IMR-90 (cell line): ENCODE results near the gene TNFAIP8. TPM values are rescaled to one million over a fixed set of nuclear protein-coding genes. Genes with fewer than 3 reads are reported as not detected.

Experiments used
- ATAC-seq: fragments of 200-7000 bp; cut with Tn5 transposase; 2 replicates; pipeline ENCODE4 v1.9.1; 2020; ENCODE audit warnings: low read depth, mild to moderate bottlenecking, moderate library complexity
- BruUV-seq: library from RNA; stranded (reverse); fragments of 400-500 nt; replicated peaks from 2 replicates; lab custom pipeline; 2021; lab: Mats Ljungman, UMichigan
- CTCF ChIA-PET: fragments of 300-600 bp; formaldehyde crosslinking; extraction: SDS; loops from one replicate; lab custom pipeline; 2021; ENCODE audit warnings: antibody characterized with exemption; lab: Yijun Ruan, JAX
- POLR2A ChIA-PET: fragments of 300-600 bp; sonication (Branson Sonifier 250); formaldehyde crosslinking; loops from one replicate; lab custom pipeline; 2022; ENCODE audit warnings: antibody characterized with exemption; ENCODE audit not compliant: unreplicated experiment; lab: Charles Lee
- DNase-seq: peaks from one replicate; pipeline ENCODE4 v3.0.0; 2013
- H2AFZ ChIP-seq: replicated peaks from 2 replicates; pipeline ENCODE3; 2013; ENCODE audit warnings: low read length, mild to moderate bottlenecking; ENCODE audit not compliant: poor library complexity
- H2AK5ac ChIP-seq: 2 replicates; pipeline ENCODE4 v1.6.1; 2013; ENCODE audit warnings: low read depth, low read length, inconsistent platforms
- H2AK9ac ChIP-seq: replicated peaks from 2 replicates; pipeline ENCODE3; 2013; ENCODE audit warnings: mild to moderate bottlenecking, low read depth, low read length, moderate library complexity; ENCODE audit not compliant: poor library complexity
- H2BK120ac ChIP-seq: 2 replicates; pipeline ENCODE4 v1.6.1; 2013; ENCODE audit warnings: low read depth, low read length, inconsistent platforms
- H2BK15ac ChIP-seq: 3 replicates; pipeline ENCODE4 v1.6.1; 2013; ENCODE audit warnings: low read depth, low read length, inconsistent platforms
- H2BK20ac ChIP-seq: 2 replicates; pipeline ENCODE4 v1.6.1; 2013; ENCODE audit warnings: low read depth, mild to moderate bottlenecking, inconsistent platforms, low read length, moderate library complexity
- H2BK5ac ChIP-seq: 2 replicates; pipeline ENCODE4 v1.6.1; 2013; ENCODE audit warnings: mild to moderate bottlenecking, low read depth, low read length, inconsistent platforms; ENCODE audit not compliant: poor library complexity, severe bottlenecking
- H3K14ac ChIP-seq: replicated peaks from 2 replicates; pipeline ENCODE4 v1.6.1; 2013; ENCODE audit warnings: low read depth, low read length, inconsistent platforms
- H3K18ac ChIP-seq: 2 replicates; pipeline ENCODE4 v1.6.1; 2013; ENCODE audit warnings: low read depth, low read length, control low read depth
- H3K23ac ChIP-seq: 2 replicates; pipeline ENCODE4 v1.6.1; 2013; ENCODE audit warnings: low read depth, low read length, inconsistent platforms
- H3K27ac ChIP-seq: 2 replicates; pipeline ENCODE4 v1.5.1; 2013; ENCODE audit warnings: mild to moderate bottlenecking, control low read depth, low read length; ENCODE audit not compliant: insufficient read depth
- H3K27me3 ChIP-seq: 2 replicates; pipeline ENCODE4 v1.6.1; 2013; ENCODE audit warnings: low read length; ENCODE audit not compliant: control insufficient read depth, insufficient read depth
- H3K36me3 ChIP-seq: 2 replicates; pipeline ENCODE4 v1.6.1; 2013; ENCODE audit warnings: low read length, mixed read lengths; ENCODE audit not compliant: control insufficient read depth, insufficient read depth
- H3K4ac ChIP-seq: 2 replicates; pipeline ENCODE4 v1.6.1; 2013; ENCODE audit warnings: low read depth, low read length, inconsistent platforms
- H3K4me1 ChIP-seq: 2 replicates; pipeline ENCODE4 v1.6.1; 2013; ENCODE audit warnings: low read length, mixed read lengths; ENCODE audit not compliant: control insufficient read depth, insufficient read depth
- H3K4me2 ChIP-seq: 2 replicates; pipeline ENCODE4 v1.6.1; 2013; ENCODE audit warnings: low read depth, mild to moderate bottlenecking, control low read depth, low read length, moderate library complexity
- H3K4me3 ChIP-seq: 2 replicates; pipeline ENCODE4 v1.5.1; 2013; ENCODE audit warnings: low read depth, mild to moderate bottlenecking, control low read depth, low read length, moderate library complexity; ENCODE audit not compliant: insufficient read depth
- H3K56ac ChIP-seq: 2 replicates; pipeline ENCODE4 v1.6.1; 2013; ENCODE audit warnings: low read length, inconsistent platforms; ENCODE audit not compliant: insufficient read depth; ENCODE audit errors: extremely low read depth
- H3K79me1 ChIP-seq, 2 experiments: 2 replicates each; pipeline ENCODE4 v1.6.1; 2013; ENCODE audit warnings: low read length in 2 of 2, inconsistent platforms in 1 of 2, low read depth in 1 of 2
- H3K9ac ChIP-seq: 2 replicates; pipeline ENCODE4 v1.6.1; 2013; ENCODE audit warnings: low read depth, low read length, control low read depth
- H3K9me1 ChIP-seq: 2 replicates; pipeline ENCODE4 v1.6.1; 2013; ENCODE audit warnings: low read length, inconsistent platforms; ENCODE audit not compliant: insufficient read depth
- H3K9me3 ChIP-seq: 2 replicates; pipeline ENCODE4 v1.6.1; 2013; ENCODE audit warnings: low read length; ENCODE audit not compliant: control insufficient read depth, insufficient read depth
- H4K20me1 ChIP-seq: 2 replicates; pipeline ENCODE4 v1.6.1; 2013; ENCODE audit warnings: low read length, inconsistent platforms; ENCODE audit not compliant: insufficient read depth
- H4K5ac ChIP-seq: 2 replicates; pipeline ENCODE4 v1.6.1; 2013; ENCODE audit warnings: mild to moderate bottlenecking, low read depth, low read length, control low read depth
- H4K8ac ChIP-seq, 2 experiments: 2 replicates each; pipeline ENCODE4 v1.6.1; 2013; ENCODE audit warnings: low read depth in 2 of 2, low read length in 2 of 2, control low read depth in 1 of 2, inconsistent platforms in 1 of 2
- H4K91ac ChIP-seq: 2 replicates; pipeline ENCODE4 v1.6.1; 2013; ENCODE audit warnings: low read depth, low read length, inconsistent platforms; ENCODE audit not compliant: insufficient read depth
- BHLHE40 ChIP-seq: fragments of 150-350 bp; IDR thresholded peaks from 2 replicates; pipeline ENCODE4 v1.6.1; 2016; ENCODE audit warnings: mild to moderate bottlenecking, low read depth, low read length
- FOS ChIP-seq: fragments of 150-350 bp; IDR thresholded peaks from 2 replicates; pipeline ENCODE4 v1.6.1; 2016; ENCODE audit warnings: low read depth, low read length
- RAD21 ChIP-seq: IDR thresholded peaks from 2 replicates; pipeline ENCODE4 v1.6.1; 2012; ENCODE audit warnings: low read length, improper control_type of control experiment
- WGBS, 2 experiments: methylation state at CpG; one replicate each; pipeline versions ENCODE4 v1.1.5 to v1.1.7; 2013; ENCODE audit warnings: missing lambda C conversion rate in 2 of 2; ENCODE audit not compliant: insufficient read length in 1 of 2; ENCODE audit errors: extremely low coverage in 2 of 2; 5-methylcytosine and 5-hydroxymethylcytosine counted together
- dilution Hi-C: fragments of 300-500 bp; cut with HindIII; formaldehyde crosslinking; loops from one replicate; pipeline ENCODE4 v1.14.3; 2018; ENCODE audit warnings: low sequenced_read_pairs; ENCODE audit not compliant: unreplicated experiment
- in situ Hi-C: fragments of 300-500 bp; cut with MboI; formaldehyde crosslinking; loops from 3 replicates; pipeline ENCODE4 v1.14.3; 2019; ENCODE audit warnings: low sequenced_read_pairs, inconsistent platforms, mixed read lengths
- intact Hi-C: fragments of 100-400 bp; cut with micrococcal nuclease; formaldehyde crosslinking; loops from 2 replicates; pipeline ENCODE4 v1.10.0; 2022
- polyA plus RNA-seq, 3 experiments: library from polyadenylated mRNA; depleted of rRNA; stranded (reverse); fragments of >200 nt; gene quantifications; 2 replicates each; pipeline ENCODE4 v1.2.3, GENCODE V29; 2012; ENCODE audit warnings: low replicate concordance in 1 of 3
- total RNA-seq: library from RNA; depleted of rRNA; stranded (reverse); fragments of >200 nt; gene quantifications from 2 replicates; pipeline ENCODE4 v1.2.3, GENCODE V29; 2012

TNFAIP8 gene
- total and polyA plus RNA-seq, 2 of the 4 experiments (the other 2 are of a cell fraction), result 20.3 to 29.9 TPM

DNA sequence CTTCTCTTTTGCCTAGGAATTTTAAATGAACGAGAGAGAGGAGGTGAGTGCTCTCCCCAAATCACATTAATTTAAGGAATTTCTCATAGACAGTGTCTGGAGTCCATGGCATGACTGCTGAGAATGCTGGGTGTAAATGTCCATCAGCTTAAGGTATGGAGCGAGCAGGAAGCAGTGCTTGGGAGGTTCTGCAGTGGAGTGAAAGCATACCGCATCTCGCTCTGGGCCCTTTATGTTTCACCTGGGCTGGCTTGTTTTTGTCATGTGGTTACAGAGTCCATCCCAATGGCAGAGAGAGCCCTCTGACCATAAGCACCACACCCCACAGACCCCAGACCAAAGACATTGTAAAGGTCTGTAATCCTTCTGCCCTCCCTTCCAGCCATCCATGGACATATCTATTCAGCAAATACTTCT is 20.6 kb upstream of the TNFAIP8 start:
- Histone ChIP-seq H4K5ac (no peak overlapping the region), H3K56ac (no peak overlapping the region), H2BK5ac (no peak overlapping the region), H4K91ac (no peak overlapping the region), H3K4me1 (peaks cover 5% of the 10 kb centered on the region), H4K20me1 (0 out of 2 replicates have a peak, but pooled peaks cover 3% of the 10 kb centered on the region), H3K79me1 (peaks cover 0 to 22% of the 10 kb centered on the region in 2 experiments), H3K9me1 (peaks cover 8% of the 10 kb centered on the region; the same call in 1 of the 2 replicates), H2BK15ac (no peak overlapping the region), H2BK20ac (no peak overlapping the region; the same call in 1 of the 2 replicates), H3K36me3 (no peaks in the 10 kb centered on the region), H3K14ac (no peak overlapping the region), H4K8ac (no peak overlapping the region), H2AK5ac (peak overlapping the region; percentile 27; the same call in 1 of the 2 replicates), H3K4me3 (no peak overlapping the region), H3K27me3 (no peaks in the 10 kb centered on the region), H3K27ac (no peak overlapping the region), H2AFZ (no peak overlapping the region), H3K18ac (no peak overlapping the region), H2AK9ac (no peak overlapping the region), H3K9ac (no peak overlapping the region), H3K9me3 (no peaks in the 10 kb centered on the region), H3K4me2 (no peak overlapping the region), H3K4ac (no peak overlapping the region), H2BK120ac (no peak overlapping the region), H3K23ac (no peak overlapping the region)
- no peak for ATAC-seq
- BruUV-seq, result no TSS peak
- intact Hi-C loops (loop anchor here (1.0 to 5.0 kb wide), 2 partner anchors 77 to 313 kb away; no protein-coding TSS in a partner anchor), dilution Hi-C loops (no loop called here), in situ Hi-C loops (no loop called here)
- POLR2A ChIA-PET, result no interaction called here
- CTCF ChIA-PET, result interaction anchor here (0.9 to 1.2 kb wide), 4 partner anchors 12 to 346 kb away, joined by 3 to 7 read pairs (median 4); no protein-coding TSS in a partner anchor
- no peak for DNase-seq
- no peak for TF ChIP-seq FOS
- no peak for TF ChIP-seq RAD21
- no peak for TF ChIP-seq BHLHE40
- WGBS, 2 experiments, result no CpG with 5 or more reads among the region's 4 CpGs
